Measurements from ENCODE around the gene LIMD2. TPM values are rescaled to one million over a fixed set of nuclear protein-coding genes. Genes with fewer than 3 reads are reported as not detected.

The LIMD2 gene
- total and polyA plus RNA-seq, 2 of the 8 experiments (the other 6 are each of a cell fraction or from before 2014, with no cell fraction given), result 72.0 to 77.2 TPM

GRCh38 chr17:63714550-63715277 lies 14.8 kb upstream of the LIMD2 start:
- no peak overlapping the region for H2AFZ ChIP-seq (ENCODE audit: low read length)
- no peaks in the 10 kb centered on the region for H3K9me3 ChIP-seq (ENCODE audit: insufficient read depth in 2 of 2, low read depth in 1 of 2, low read length in 1 of 2)
- H3K27ac ChIP-seq (ENCODE audit: low read depth, low read length), result no peak overlapping the region
- no peak overlapping the region for H4K8ac ChIP-seq (ENCODE audit: extremely low read depth, insufficient read depth, low read length)
- WGBS, 2 experiments (ENCODE audit: extremely low coverage in 1 of 2, insufficient coverage in 1 of 2, insufficient read length in 1 of 2, insufficient replicate concordance in 2 of 2, low coverage in 1 of 2, low lambda C conversion rate in 2 of 2, missing lambda C conversion rate in 1 of 2), result 87% methylated on average over 10 of the region's 10 CpGs; no CpG with 5 or more reads in 1 of the 2 experiments
- no peaks in the 10 kb centered on the region for H3K79me2 ChIP-seq (ENCODE audit: control insufficient read depth in 1 of 2, insufficient read depth in 2 of 2, low read length in 2 of 2)
- H3K27me3 ChIP-seq (replicated peaks in 1 of 4; ENCODE audit: control insufficient read depth in 3 of 4, extremely low read depth in 1 of 4, insufficient read depth in 3 of 4, low read length in 3 of 4), result no peaks in the 10 kb centered on the region
- H2AK5ac ChIP-seq (ENCODE audit: low read depth, low read length), result no peak overlapping the region
- H2BK5ac ChIP-seq (ENCODE audit: low read depth, low read length), result no peak overlapping the region; the same call in 1 of the 2 replicates
- H3K36me3 ChIP-seq (ENCODE audit: control insufficient read depth in 2 of 4, insufficient read depth in 4 of 4, low read length in 3 of 4), result peaks cover 1 to 9% (median 6%) of the 10 kb centered on the region in 4 experiments; a peak in 6 of 8 replicates
- H3K4me1 ChIP-seq (replicated peaks in 1 of 4; ENCODE audit: control insufficient read depth in 3 of 4, insufficient read depth in 4 of 4, low read length in 3 of 4), result no peaks in the 10 kb centered on the region
- H3K79me1 ChIP-seq (ENCODE audit: low read depth, low read length), result no peaks in the 10 kb centered on the region
- no peak for DNase-seq (ENCODE audit: low read depth in 1 of 2, low spot score in 2 of 2)
- H2BK20ac ChIP-seq (ENCODE audit: low read length), result no peak overlapping the region
- no peak overlapping the region for H3K9ac ChIP-seq (replicated peaks in 1 of 4; ENCODE audit: extremely low read depth in 1 of 4, low read depth in 3 of 4, low read length in 3 of 4)
- H3K56ac ChIP-seq (replicated peaks; ENCODE audit: insufficient read length, low read depth, low read length), result no peak overlapping the region
- no peak overlapping the region for H3K4me3 ChIP-seq (ENCODE audit: extremely low read depth in 1 of 4, insufficient read depth in 2 of 4, low read depth in 3 of 4, low read length in 4 of 4)
- H3K18ac ChIP-seq (ENCODE audit: extremely low read depth, low read length), result no peak overlapping the region
- no peaks in the 10 kb centered on the region for H4K20me1 ChIP-seq (replicated peaks in 1 of 2; ENCODE audit: control insufficient read depth in 1 of 2, insufficient read depth in 2 of 2, low read length in 2 of 2)
- no peak overlapping the region for H3K23ac ChIP-seq (ENCODE audit: insufficient read length)
- no peak overlapping the region for H4K5ac ChIP-seq (ENCODE audit: insufficient read length, low read depth, low read length)
- no peak for FAIRE-seq
- ChIA-PET CTCF (ENCODE audit: partially characterized antibody) (interaction anchor here (0.5 to 2.2 kb wide), 6 partner anchors 9 to 103 kb away, joined by 3 to 9 read pairs (median 4); no protein-coding TSS in a partner anchor), POLR2A (ENCODE audit: partially characterized antibody) (interaction anchor here (2.3 kb wide), 1 partner anchor 9 kb away, joined by 7 read pairs; no protein-coding TSS in a partner anchor)
- no peak overlapping the region for H2BK120ac ChIP-seq (replicated peaks; ENCODE audit: low read depth, low read length)
- no peak overlapping the region for H3K4ac ChIP-seq (replicated peaks; ENCODE audit: insufficient read length, low read depth, low read length)
- no peak overlapping the region for H3K4me2 ChIP-seq (ENCODE audit: insufficient read depth in 1 of 2, low read depth in 2 of 2, low read length in 2 of 2)
- no peak overlapping the region for H2BK15ac ChIP-seq (ENCODE audit: low read length)
- no peaks in the 10 kb centered on the region for H3K23me2 ChIP-seq (ENCODE audit: low read depth, low read length)
- no peak overlapping the region for H4K91ac ChIP-seq (replicated peaks; ENCODE audit: insufficient read length, low read length)
- H3K14ac ChIP-seq (ENCODE audit: insufficient read length), result no peak overlapping the region
- H2BK12ac ChIP-seq (ENCODE audit: low read depth, low read length), result no peak overlapping the region
